IPS-11a (cell line): ENCODE data around the gene GPR101.
A peak's percentile ranks its signal among the peaks of the same experiment; 100 is the strongest.

ENCODE experiments used
- H3K4me3 ChIP-seq: one replicate; pipeline ENCODE4 v1.5.1; 2013; ENCODE audit warnings: low read depth, low read length, control low read depth

Gene GPR101

GRCh38 chrX:137033774-137034507 lies at the start of gene GPR101:
TSS of gene GPR101 (minus strand) at chrX:137033995. CDS start at chrX:137031674, 2,321 bp downstream.
- H3K4me3 ChIP-seq: peak within 1 kb of the TSS; percentile 8

- no peak overlapping the region for H3K4me3 ChIP-seq
Measured at GRCh38 chrX:137081239-137081638, 47.4 kb upstream of the GPR101 start.

GRCh38 chrX:137072396-137072795 lies 38.6 kb upstream of the GPR101 start:
- H3K4me3 ChIP-seq: no peak overlapping the region

- no peak overlapping the region for H3K4me3 ChIP-seq
Measured at GRCh38 chrX:137071596-137071995, 37.8 kb upstream of the GPR101 start.

GRCh38 chrX:137067147-137067546 lies 33.4 kb upstream of the GPR101 start:
- H3K4me3 ChIP-seq: no peak overlapping the region

- H3K4me3 ChIP-seq: no peak overlapping the region
Measured at GRCh38 chrX:137062915-137063617, 29.3 kb upstream of the GPR101 start.

- no peak overlapping the region for H3K4me3 ChIP-seq
Measured at GRCh38 chrX:137058339-137059127, 24.7 kb upstream of the GPR101 start.

GRCh38 chrX:137052643-137053235 lies 18.9 kb upstream of the GPR101 start:
- H3K4me3 ChIP-seq: peak overlapping the region; percentile 41

- H3K4me3 ChIP-seq: peak overlapping the region; percentile 41
Measured at GRCh38 chrX:137051978-137052642, 18.3 kb upstream of the GPR101 start.

GRCh38 chrX:137044893-137045292 lies 11.1 kb upstream of the GPR101 start:
- no peak overlapping the region for H3K4me3 ChIP-seq

- no peak overlapping the region for H3K4me3 ChIP-seq
Measured at GRCh38 chrX:137043736-137044135, 9.9 kb upstream of the GPR101 start.

- H3K4me3 ChIP-seq: no peak overlapping the region
Measured at GRCh38 chrX:137041329-137041728, 7.5 kb upstream of the GPR101 start.

GRCh38 chrX:137040113-137040794 lies 6.5 kb upstream of the GPR101 start:
- H3K4me3 ChIP-seq: no peak overlapping the region

- H3K4me3 ChIP-seq: no peak overlapping the region
Measured at GRCh38 chrX:137034508-137034872, 695 bp upstream of the GPR101 start.

- no peak overlapping the region for H3K4me3 ChIP-seq
Measured at GRCh38 chrX:137032841-137033773, 688 bp downstream of the GPR101 start.

GRCh38 chrX:137032341-137032694 lies 1.5 kb downstream of the GPR101 start:
- no peak overlapping the region for H3K4me3 ChIP-seq

GRCh38 chrX:137031517-137032340 lies 2.1 kb downstream of the GPR101 start:
- peak overlapping the region; percentile 28 for H3K4me3 ChIP-seq

- H3K4me3 ChIP-seq: no peak overlapping the region
Measured at GRCh38 chrX:137031039-137031438, 2.8 kb downstream of the GPR101 start.
